K562 (cell line): ENCODE results near the gene ZKSCAN3. TPM values are rescaled to one million over a fixed set of nuclear protein-coding genes. Genes with fewer than 3 reads are reported as not detected.

ENCODE experiments used
- ARID4B ChIP-seq: sonication (generic); formaldehyde crosslinking; IDR thresholded peaks from 2 replicates; pipeline ENCODE4 v1.8.0; 2022; ENCODE audit warnings: mild to moderate bottlenecking, missing genetic modification reagents
- ARNT ChIP-seq, 2 experiments: fragments of 450-650 bp; IDR thresholded peaks; 2 replicates each; pipeline ENCODE4 v1.6.1; 2016; ENCODE audit warnings: mild to moderate bottlenecking in 1 of 2
- BRD9 ChIP-seq: fragments of 450-650 bp; IDR thresholded peaks from 2 replicates; pipeline ENCODE4 v1.6.1; 2018; ENCODE audit warnings: low read depth; ENCODE audit not compliant: partially characterized antibody
- CHD7 ChIP-seq: fragments of 200-600 bp; sonication (generic); IDR thresholded peaks from one replicate; pipeline ENCODE4 v1.6.1; 2012; ENCODE audit warnings: mild to moderate bottlenecking, low read depth, low read length, inconsistent platforms
- MBD1 ChIP-seq: fragments of 250-450 bp; sonication (Bioruptor Pico); IDR thresholded peaks from 2 replicates; pipeline ENCODE4 v1.8.0; 2022; ENCODE audit warnings: inconsistent platforms
- SIN3A ChIP-seq, 2 experiments: fragments of 150-350 bp in 1 of 2; IDR thresholded peaks; 2 replicates each; pipeline ENCODE4 v1.6.1; 2011 to 2016; ENCODE audit warnings: borderline replicate concordance in 2 of 2, low read depth in 2 of 2, low read length in 2 of 2, mild to moderate bottlenecking in 2 of 2, moderate library complexity in 2 of 2; ENCODE audit not compliant: control insufficient read depth in 1 of 2
- YBX1 ChIP-seq: fragments of 450-650 bp; IDR thresholded peaks from 2 replicates; pipeline ENCODE4 v1.7.1; 2016; ENCODE audit warnings: mild to moderate bottlenecking
- ZNF124 ChIP-seq: sonication (generic); formaldehyde crosslinking; IDR thresholded peaks from 2 replicates; pipeline ENCODE4 v1.8.1; 2022; ENCODE audit warnings: missing genetic modification reagents
- polyA plus RNA-seq, 8 experiments: library from polyadenylated mRNA; depleted of rRNA in 4 of 8; stranded (reverse) in 5 of 8; unstranded in 3 of 8; fragments of >200 nt; fragmentation: Nextera tagmentation in 2 of 8; fragmentation: Illumina TruSeq in 1 of 8; extraction: Ambion mirVana in 2 of 8; extraction: Trizol in 1 of 8; gene quantifications; 2 replicates each; pipeline versions ENCODE4 v1.2.1 to v1.2.3, GENCODE V29; 2011 to 2014; ENCODE audit warnings: inconsistent platforms in 1 of 8, missing spikeins in 1 of 8
- total RNA-seq, 7 experiments: library from RNA; depleted of rRNA in 6 of 7; stranded (reverse); fragments of >200 nt in 6 of 7; fragmentation: Illumina TruSeq in 2 of 7; extraction: Trizol in 2 of 7; gene quantifications; 2 replicates each; pipeline versions ENCODE4 v1.2.1 to v1.2.3, GENCODE V29; 2011 to 2021; ENCODE audit warnings: low replicate concordance in 1 of 7

Gene ZKSCAN3
- total and polyA plus RNA-seq, 9 of the 15 experiments (the other 6 are each of a cell fraction or from before 2014, with no cell fraction given) = 3.0 to 12.4 (median 10.2) TPM

- no peak for TF ChIP-seq CHD7
- TF ChIP-seq MBD1 (CRISPR knock-in tag) = no peak
- no peak; the same call in 1 of the 2 replicates for TF ChIP-seq ARID4B (CRISPR knock-in tag)
- TF ChIP-seq ARNT (IDR thresholded peaks at IDR 0.05) = peak in 1 of 2 experiments; percentile 44; a peak in 1 of 4 replicates
- no peak for TF ChIP-seq ZNF124 (CRISPR knock-in tag)
- TF ChIP-seq YBX1 = no peak
- TF ChIP-seq BRD9 = peak; percentile 96
- 0 out of 4 replicates have a peak, but pooled peaks have one; percentile 10 to 27 for TF ChIP-seq SIN3A (IDR thresholded peaks at IDR 0.05; ENCODE audit: borderline replicate concordance in 2 of 2, control insufficient read depth in 1 of 2, low read depth in 2 of 2, low read length in 2 of 2)
Measured at GRCh38 chr6:28355743-28356665, 6.3 kb downstream of the ZKSCAN3 start (continued).
